Measurements from ENCODE around the gene TP53RK.

DNA sequence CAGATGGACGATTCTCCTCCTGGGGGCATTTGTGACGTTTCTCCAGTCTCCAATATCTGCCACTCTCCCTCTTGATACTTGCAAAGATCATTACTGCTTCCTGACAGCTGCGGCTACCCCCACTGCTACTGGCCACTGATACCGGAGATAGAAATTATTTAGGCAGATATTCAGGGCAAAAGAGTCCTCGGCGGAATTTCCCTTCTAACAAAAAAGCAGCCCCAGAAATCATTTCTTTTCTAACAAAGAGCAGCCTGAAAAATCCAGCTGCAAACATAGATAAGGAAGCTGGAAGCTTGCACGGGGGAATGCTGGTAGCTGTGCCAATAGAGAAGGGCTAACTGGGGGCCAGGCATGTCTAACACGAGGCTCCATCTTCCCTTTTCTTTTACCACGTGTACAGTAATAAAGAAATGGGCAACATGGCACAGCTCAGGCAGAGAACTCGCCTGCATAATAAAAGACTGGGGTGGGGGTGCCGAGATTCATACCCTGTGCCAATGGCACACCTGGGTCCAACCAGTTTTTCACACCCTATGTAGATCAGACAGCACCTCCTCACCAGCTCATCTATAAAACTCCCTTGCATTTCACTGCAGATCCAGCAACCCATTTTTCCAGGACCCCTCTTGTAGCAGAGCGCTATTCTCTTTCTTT lies 6.1 kb downstream of the TP53RK start:
- TF ChIP-seq, protein P1, sequence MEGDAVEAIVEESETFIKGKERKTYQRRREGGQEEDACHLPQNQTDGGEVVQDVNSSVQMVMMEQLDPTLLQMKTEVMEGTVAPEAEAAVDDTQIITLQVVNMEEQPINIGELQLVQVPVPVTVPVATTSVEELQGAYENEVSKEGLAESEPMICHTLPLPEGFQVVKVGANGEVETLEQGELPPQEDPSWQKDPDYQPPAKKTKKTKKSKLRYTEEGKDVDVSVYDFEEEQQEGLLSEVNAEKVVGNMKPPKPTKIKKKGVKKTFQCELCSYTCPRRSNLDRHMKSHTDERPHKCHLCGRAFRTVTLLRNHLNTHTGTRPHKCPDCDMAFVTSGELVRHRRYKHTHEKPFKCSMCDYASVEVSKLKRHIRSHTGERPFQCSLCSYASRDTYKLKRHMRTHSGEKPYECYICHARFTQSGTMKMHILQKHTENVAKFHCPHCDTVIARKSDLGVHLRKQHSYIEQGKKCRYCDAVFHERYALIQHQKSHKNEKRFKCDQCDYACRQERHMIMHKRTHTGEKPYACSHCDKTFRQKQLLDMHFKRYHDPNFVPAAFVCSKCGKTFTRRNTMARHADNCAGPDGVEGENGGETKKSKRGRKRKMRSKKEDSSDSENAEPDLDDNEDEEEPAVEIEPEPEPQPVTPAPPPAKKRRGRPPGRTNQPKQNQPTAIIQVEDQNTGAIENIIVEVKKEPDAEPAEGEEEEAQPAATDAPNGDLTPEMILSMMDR (IDR thresholded peaks at IDR 0.05) = no peak
- TF ChIP-seq POLR2AphosphoS5 (IDR thresholded peaks at IDR 0.05) = no peak

Data from transverse colon (tissue), 4 donors.